DOHH2 (cell line): ENCODE data around the gene IKZF2.

Source experiments
- H3F3A ChIP-seq: fragments of 200-600 bp; sonication (generic), shearing (Covaris generic); 2 replicates; pipeline ENCODE4 v1.6.0; 2016; ENCODE audit warnings: antibody characterized with exemption, mild to moderate bottlenecking; ENCODE audit not compliant: control insufficient read depth, insufficient read depth
- H3K27ac ChIP-seq: fragments of 200-600 bp; sonication (generic); 2 replicates; pipeline ENCODE4 v1.5.1; 2014; ENCODE audit warnings: low read depth, mild to moderate bottlenecking, low read length, moderate library complexity
- H3K27me3 ChIP-seq: fragments of 200-600 bp; sonication (generic); 2 replicates; pipeline ENCODE4 v1.6.1; 2014; ENCODE audit warnings: mild to moderate bottlenecking, low read length, mixed read lengths; ENCODE audit not compliant: control insufficient read depth
- H3K36me3 ChIP-seq: fragments of 200-600 bp; sonication (generic); 2 replicates; pipeline ENCODE4 v1.6.1; 2014; ENCODE audit warnings: mild to moderate bottlenecking, low read length, moderate library complexity, mixed read lengths; ENCODE audit not compliant: control insufficient read depth
- H3K4me1 ChIP-seq: fragments of 200-600 bp; sonication (generic); 2 replicates; pipeline ENCODE4 v1.6.1; 2014; ENCODE audit warnings: mild to moderate bottlenecking, low read length, mixed read lengths; ENCODE audit not compliant: control insufficient read depth
- H3K4me2 ChIP-seq: fragments of 200-600 bp; sonication (generic); 2 replicates; pipeline ENCODE4 v1.6.0; 2014; ENCODE audit warnings: mild to moderate bottlenecking, low read length, moderate library complexity
- H3K4me3 ChIP-seq: fragments of 200-600 bp; sonication (generic); 2 replicates; pipeline ENCODE4 v1.5.1; 2014; ENCODE audit warnings: mild to moderate bottlenecking, low read length, mixed read lengths
- H3K79me2 ChIP-seq: fragments of 200-600 bp; sonication (generic); 2 replicates; pipeline ENCODE4 v1.6.1; 2014; ENCODE audit warnings: mild to moderate bottlenecking, low read length, mixed read lengths; ENCODE audit not compliant: control insufficient read depth
- H3K9me2 ChIP-seq: fragments of 200-600 bp; sonication (generic); replicated peaks from 2 replicates; pipeline ENCODE4 v1.6.1; 2014; ENCODE audit warnings: mild to moderate bottlenecking, low read length, mixed read lengths; ENCODE audit not compliant: control insufficient read depth
- H3K9me3 ChIP-seq: fragments of 200-600 bp; sonication (generic); 2 replicates; pipeline ENCODE4 v1.6.1; 2014; ENCODE audit warnings: antibody characterized with exemption, low read length, mixed read lengths; ENCODE audit not compliant: control insufficient read depth, insufficient read depth
- H4K20me1 ChIP-seq: fragments of 200-600 bp; sonication (generic); 2 replicates; pipeline ENCODE4 v1.6.0; 2014; ENCODE audit warnings: low read depth, mild to moderate bottlenecking, antibody characterized with exemption, low read length, moderate library complexity; ENCODE audit not compliant: control insufficient read depth, insufficient read depth
- EZH2phosphoT487 ChIP-seq: fragments of 200-600 bp; sonication (generic); IDR thresholded peaks from 2 replicates; pipeline ENCODE4 v1.6.1; 2017; ENCODE audit warnings: borderline replicate concordance, mild to moderate bottlenecking, antibody characterized with exemption, low read length, moderate library complexity, mixed read lengths
- TF ChIP-seq, protein P1 (sequence below): fragments of 200-600 bp; sonication (generic); IDR thresholded peaks from one replicate; pipeline ENCODE4 v1.5.1; 2014; ENCODE audit warnings: antibody characterized with exemption, mild to moderate bottlenecking, low read depth, low read length; ENCODE audit not compliant: poor library complexity, severe bottlenecking

IKZF2 gene

DNA sequence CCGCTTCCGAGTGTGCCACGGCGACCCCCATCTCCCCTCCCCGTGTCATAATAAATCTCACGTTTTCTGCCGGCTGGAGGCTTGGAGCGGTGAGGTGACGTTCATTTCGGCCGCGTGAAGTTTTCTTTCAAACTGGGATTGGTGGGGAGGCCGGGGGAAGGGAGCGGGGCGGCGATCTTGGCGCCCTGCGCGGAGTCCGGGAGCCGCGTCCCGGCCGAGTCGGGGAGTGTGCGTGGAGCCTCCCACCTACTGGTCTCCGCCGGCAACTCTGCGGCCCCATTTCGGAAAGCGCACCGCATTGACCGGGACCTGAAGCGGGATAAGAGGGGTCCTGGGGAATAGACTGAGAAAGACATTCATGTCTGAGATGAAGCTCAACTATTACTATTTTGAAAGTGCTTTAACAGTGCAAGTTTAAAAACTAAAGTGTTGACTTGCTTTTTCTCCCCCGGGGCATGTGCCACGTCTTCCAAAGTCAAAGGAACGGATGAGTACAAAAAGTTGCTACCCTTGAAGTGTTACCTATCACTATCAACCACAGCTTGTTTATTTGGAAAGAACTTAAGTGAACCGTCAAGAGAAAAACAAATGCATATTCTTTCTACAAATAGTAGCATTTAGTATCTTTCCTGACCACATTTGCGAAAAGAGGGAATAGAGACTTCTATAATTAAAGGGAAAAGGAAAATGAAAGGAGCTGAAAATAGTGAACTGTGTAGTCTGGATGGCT, 818 bp upstream of the IKZF2 start:
- Histone ChIP-seq H4K20me1 (no peaks in the 10 kb centered on the region), H3K27me3 (no peaks in the 10 kb centered on the region), H3K4me2 (peak overlapping the region; percentile 93), H3F3A (peaks cover 20% of the 10 kb centered on the region), H3K9me2 (no peaks in the 10 kb centered on the region), H3K79me2 (peaks cover 56% of the 10 kb centered on the region), H3K9me3 (no peaks in the 10 kb centered on the region), H3K27ac (peak overlapping the region; percentile 89), H3K4me1 (peaks cover 64% of the 10 kb centered on the region), H3K36me3 (peaks cover 11% of the 10 kb centered on the region), H3K4me3 (peak overlapping the region; percentile 91)
- TF ChIP-seq EZH2phosphoT487, result no peak
- TF ChIP-seq, protein P1, sequence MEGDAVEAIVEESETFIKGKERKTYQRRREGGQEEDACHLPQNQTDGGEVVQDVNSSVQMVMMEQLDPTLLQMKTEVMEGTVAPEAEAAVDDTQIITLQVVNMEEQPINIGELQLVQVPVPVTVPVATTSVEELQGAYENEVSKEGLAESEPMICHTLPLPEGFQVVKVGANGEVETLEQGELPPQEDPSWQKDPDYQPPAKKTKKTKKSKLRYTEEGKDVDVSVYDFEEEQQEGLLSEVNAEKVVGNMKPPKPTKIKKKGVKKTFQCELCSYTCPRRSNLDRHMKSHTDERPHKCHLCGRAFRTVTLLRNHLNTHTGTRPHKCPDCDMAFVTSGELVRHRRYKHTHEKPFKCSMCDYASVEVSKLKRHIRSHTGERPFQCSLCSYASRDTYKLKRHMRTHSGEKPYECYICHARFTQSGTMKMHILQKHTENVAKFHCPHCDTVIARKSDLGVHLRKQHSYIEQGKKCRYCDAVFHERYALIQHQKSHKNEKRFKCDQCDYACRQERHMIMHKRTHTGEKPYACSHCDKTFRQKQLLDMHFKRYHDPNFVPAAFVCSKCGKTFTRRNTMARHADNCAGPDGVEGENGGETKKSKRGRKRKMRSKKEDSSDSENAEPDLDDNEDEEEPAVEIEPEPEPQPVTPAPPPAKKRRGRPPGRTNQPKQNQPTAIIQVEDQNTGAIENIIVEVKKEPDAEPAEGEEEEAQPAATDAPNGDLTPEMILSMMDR, result peak; percentile 43

DNA sequence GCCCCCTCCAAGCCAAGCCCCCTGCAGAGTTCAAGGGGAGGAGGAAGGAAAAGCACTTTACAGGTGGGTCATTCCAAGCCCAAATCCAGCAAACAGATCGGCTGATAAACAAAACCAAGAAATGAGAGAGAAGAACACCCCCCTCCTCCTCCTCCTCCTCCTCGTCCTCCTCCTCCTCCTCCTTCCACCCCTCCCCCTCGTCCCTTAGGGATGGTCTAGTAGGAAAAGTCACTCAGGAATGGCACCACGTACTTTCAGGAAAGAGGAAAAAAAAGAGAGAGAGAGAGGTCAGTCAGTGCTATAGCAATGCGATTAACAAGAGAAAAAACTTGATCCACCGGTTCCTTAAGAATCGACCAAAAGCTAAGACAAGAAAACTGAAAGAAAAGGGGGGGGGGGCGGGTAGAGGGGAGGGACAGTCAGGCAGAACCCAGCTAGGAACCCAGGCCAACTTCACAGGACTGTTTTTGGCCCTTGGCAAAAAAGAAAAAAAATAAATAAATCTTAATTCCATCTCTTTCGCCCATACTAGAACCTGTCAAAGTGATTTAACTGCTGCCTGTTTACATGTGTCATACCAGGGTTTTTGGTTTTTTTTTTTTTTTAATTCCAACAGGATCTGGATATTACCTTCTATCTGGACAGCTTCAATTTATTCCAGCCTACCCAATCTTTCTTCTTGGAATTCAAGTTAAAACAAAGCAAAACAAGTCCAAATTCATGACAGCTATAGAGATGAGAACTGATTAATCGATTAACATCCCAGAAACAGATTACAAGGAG, 906 bp downstream of the IKZF2 start:
- Histone ChIP-seq H3K4me1 (peaks cover 54% of the 10 kb centered on the region), H3K4me3 (peak overlapping the region; percentile 82), H3K27me3 (no peaks in the 10 kb centered on the region), H3K9me2 (no peaks in the 10 kb centered on the region), H3K9me3 (no peaks in the 10 kb centered on the region), H3K36me3 (peaks cover 20% of the 10 kb centered on the region), H3K27ac (peak overlapping the region; percentile 88), H3K79me2 (peaks cover 59% of the 10 kb centered on the region), H3F3A (peaks cover 20% of the 10 kb centered on the region), H4K20me1 (no peaks in the 10 kb centered on the region), H3K4me2 (peak overlapping the region; percentile 86)
- TF ChIP-seq, protein P1, result no peak
- TF ChIP-seq EZH2phosphoT487, result no peak

DNA sequence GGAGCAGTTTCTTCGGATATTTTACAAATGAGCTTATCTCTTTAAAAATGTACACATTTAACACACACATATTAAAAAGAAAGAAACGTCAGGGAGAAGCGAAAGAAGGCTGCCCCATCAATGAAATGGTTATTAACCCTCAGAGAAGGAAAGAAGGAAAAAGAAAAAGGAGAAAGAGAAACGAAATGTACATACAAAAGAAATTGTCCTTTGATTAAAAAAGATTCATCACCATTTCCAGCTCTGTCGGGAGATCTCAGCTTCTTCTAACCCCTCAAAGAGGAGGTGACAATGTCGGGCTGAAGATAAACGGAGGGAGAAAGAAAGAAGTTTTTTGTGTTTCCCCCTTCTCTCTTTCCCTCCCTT, 1.5 kb downstream of the IKZF2 start:
- Histone ChIP-seq H3K4me2 (peak overlapping the region; percentile 86), H3K9me2 (no peaks in the 10 kb centered on the region), H3K27me3 (no peaks in the 10 kb centered on the region), H3K4me1 (peaks cover 51% of the 10 kb centered on the region), H3K27ac (peak overlapping the region; percentile 88), H4K20me1 (no peaks in the 10 kb centered on the region), H3K79me2 (peaks cover 62% of the 10 kb centered on the region), H3K4me3 (peak overlapping the region; percentile 82), H3K9me3 (no peaks in the 10 kb centered on the region), H3F3A (peaks cover 20% of the 10 kb centered on the region), H3K36me3 (peaks cover 24% of the 10 kb centered on the region)
- no peak for TF ChIP-seq EZH2phosphoT487
- TF ChIP-seq, protein P1, result no peak
